GM19468 (cell line): ENCODE measurements around the gene SYNE2.
"Not testable (repeated sequence)": the region's sequence is repeated elsewhere in the genome, so short reads cannot be mapped to it uniquely, and the experiment has no call there.

Experiments
- ATAC-seq: cut with Tn5 transposase; IDR thresholded peaks from one replicate; pipeline ENCODE4 v1.9.1; 2021; ENCODE audit warnings: mild to moderate bottlenecking, moderate library complexity, moderate number of reproducible peaks; ENCODE audit not compliant: unreplicated experiment; ENCODE audit errors: extremely low read depth

Gene SYNE2

DNA sequence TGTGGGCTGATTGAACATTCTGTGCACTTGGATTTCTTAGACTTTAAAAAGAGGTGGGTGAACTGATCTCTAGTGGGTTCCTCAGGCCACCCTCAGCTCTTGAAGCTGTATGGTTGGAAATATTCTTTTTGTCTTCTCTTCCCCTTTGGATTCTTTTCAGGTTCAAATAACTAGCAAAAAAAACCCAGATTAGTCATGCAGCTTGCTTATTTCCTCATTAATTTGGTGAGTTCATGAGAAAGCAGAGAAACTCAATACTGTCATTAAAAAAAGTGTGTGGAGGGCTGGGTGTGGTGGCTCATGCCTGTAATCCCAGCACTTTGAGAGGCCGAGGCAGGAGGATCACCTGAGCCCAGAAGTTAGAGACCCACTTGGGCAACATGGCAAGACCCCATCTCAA, 258.0 kb downstream of the SYNE2 start:
- no peak for ATAC-seq

DNA sequence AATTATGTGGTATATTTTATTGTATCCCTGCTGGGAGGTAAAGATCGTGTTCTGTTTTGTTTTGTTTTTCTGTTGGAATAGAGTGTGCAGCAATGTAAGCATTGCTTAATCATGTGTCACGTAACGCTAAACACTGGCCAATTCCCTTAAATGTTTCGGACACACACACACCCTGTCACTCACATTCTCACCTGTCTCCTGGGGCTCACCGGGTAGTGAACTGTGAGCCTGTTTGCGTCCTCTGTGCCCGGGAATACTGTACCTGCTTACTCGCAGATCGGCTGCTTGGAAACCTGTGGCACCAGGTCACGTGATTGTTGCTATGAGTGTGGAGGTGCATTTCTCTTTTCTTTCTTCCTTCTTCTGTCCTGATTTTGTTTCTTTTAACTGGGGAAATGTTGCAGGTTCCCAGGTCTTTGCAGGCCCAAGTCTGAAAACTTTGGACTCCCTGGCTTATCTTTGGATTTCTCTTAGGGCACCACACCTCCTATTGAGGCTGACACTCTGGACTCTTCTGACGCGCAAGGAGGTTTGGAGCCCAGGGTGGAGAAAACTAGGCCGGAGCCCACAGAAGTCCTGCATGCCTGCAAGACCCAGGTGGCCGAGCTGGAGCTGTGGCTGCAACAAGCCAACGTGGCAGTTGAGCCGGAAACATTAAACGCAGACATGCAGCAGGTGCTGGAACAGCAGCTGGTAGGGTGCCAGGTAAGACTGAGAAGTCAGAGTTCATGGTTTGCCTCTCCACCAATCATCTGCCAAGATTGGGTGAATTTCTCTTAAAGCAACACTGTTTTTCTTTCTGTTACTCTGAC, 260.3 kb downstream of the SYNE2 start:
- no peak for ATAC-seq

DNA sequence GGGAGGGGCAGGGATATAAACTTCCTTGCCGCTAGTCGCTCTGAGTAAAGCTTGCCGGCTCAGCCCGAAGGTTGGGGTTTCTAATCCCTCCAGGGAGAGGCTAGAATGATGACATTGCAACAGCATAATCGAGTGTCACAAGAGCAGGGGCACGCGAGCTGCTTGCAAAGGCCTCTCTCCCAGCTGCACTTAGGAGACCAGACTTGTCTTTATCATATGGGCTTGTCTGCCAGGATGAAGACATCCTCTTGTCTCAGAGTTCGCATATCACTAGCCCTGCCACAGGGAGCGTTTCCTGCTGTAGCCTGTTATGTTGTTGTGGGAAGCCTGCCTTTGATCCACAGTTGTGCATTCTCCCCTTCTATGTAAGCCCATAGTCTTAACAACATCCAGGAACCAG, 261.4 kb downstream of the SYNE2 start:
- no peak for ATAC-seq

DNA sequence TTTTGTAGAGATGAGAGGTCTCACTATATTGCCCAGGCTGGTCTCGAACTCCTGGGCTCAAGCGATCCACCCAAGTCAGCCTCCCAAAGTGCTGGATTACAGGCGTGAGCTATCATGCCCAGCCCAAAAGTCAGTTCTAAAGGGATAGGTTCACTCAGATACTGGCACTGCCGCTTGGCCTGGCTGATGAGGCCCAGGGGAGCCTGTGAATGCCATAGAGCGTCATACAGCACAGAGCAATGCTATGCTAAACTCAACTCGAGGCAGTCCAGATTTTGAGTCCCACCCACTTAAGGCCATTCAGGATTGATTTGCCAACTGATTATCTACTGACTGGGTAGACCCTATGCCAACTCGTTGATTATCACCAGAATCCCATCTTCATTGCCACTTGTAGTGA, 262.0 kb downstream of the SYNE2 start:
- no peak for ATAC-seq

DNA sequence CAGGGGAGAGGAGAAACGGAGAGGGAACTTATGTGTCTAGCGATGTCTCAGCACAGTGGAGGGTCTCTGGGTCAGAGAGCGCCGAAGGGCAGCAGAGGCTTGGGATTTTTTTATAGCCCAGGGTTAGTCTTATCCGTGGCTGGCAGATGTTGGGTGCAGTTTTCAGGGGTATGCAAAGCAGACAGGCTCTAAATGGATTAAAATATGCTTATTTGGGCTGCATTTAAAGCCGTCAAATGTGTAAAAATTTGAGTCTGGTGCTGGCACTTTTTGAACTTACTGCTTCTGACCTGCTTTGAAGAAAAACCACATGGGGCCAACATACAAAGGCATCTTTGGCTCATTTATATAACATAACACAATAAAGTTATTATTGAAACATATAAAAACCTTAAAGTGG, 262.6 kb downstream of the SYNE2 start:
- no peak for ATAC-seq

DNA sequence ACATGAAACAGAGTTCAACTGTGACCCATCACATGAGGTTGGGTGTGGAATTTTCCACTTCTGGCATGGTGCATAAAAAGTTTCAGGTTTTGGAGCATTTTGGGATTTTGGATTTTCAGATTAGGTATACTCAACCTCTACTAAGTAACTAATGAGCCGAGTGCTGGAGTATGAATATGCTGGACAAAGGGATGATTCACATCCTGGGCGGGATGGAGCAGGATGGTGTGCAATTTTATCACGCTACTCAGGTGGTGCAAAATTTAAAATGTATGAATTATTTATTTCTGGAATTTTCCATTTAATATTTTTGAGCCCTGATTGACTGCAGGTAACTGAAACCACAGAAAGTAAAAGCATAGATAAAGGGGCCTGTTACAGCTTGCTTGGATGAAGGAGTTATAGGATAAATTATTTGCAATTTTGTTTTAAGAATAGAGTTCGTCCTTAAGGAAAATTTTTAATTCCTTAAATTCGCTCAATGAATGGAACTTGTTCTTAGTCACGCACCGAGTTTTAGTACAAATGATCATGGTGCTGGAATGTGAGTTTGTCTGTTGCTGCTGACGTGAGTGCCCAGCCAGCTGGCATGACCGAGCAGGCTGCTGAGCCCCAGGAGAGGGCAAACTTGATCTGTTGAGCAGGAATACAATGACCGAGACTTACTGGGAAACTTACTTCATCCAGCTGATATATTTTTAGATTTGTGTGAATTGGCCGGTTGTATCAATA, 265.0 kb downstream of the SYNE2 start:
- no peak for ATAC-seq

DNA sequence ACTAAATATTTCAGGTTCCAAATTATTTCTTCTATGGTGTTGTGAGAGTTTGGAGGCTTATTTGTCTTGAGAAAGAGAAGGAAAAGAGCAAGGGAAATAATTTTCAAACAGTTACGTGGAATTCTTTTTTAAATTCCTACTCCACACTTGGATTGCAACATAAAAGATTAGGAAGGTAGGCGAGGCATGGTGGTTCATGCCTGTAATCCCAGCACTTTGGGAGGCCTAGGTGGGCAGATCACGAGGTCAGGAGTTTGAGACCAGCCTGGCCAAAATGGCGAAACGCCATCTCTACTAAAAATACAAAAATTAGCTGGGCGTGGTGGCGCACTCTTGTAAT, 265.6 kb downstream of the SYNE2 start:
- not testable (repeated sequence) for ATAC-seq

DNA sequence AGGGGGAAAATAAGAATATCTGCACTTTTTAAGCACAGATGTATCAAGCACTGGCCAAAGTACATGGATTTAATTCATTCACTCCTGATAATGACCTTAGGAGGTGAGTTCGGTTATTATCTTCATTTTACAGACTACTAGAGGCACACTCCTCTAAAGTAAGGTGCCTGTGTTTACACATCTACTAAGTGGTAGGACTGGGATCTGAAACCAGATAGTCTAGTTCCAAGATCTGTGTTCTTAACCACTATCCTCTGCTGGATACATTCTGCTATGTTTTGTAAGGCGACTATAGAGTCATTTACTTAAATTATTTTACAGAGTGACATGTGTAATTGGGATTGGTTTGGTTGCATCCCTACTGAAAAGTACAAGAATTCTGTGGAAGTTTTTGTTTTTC, 266.1 kb downstream of the SYNE2 start:
- no peak for ATAC-seq

DNA sequence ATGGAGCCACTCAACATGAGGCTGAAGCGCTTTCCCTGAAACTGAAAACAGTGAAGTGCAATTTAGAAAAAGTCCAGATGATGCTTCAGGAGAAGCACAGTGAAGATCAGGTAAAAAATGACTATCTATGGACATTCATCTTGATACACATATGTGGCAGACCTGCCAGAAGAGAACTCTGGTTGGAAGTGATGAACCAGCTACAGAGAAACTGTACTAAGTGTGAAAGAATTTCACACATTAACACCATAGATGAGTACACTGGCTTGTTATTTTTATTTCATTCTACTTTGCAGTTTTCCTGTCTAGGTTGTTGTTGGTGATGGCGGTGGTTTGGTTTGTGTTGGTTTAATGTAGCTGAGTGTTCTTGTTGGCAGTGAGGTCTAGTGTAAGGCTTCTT, 266.7 kb downstream of the SYNE2 start:
- ATAC-seq: no peak

DNA sequence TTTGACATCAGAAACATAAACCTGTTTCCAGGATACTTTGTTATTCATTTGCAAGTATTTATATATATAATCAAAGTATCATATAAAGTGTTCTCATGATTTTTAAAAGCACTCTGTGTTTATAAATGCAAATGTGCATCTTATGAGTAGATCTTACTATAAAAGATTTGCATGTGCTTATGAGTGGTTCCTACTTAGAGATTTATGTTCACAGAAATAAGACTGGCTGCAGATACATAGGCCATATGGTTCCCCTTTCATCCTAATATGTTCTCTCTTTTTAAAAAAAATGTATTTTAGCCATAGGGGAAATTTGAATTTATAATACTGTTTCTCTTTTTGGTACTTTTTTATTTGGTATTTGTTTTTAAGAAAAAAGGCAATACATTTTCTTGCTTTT, 267.2 kb downstream of the SYNE2 start:
- ATAC-seq: no peak

DNA sequence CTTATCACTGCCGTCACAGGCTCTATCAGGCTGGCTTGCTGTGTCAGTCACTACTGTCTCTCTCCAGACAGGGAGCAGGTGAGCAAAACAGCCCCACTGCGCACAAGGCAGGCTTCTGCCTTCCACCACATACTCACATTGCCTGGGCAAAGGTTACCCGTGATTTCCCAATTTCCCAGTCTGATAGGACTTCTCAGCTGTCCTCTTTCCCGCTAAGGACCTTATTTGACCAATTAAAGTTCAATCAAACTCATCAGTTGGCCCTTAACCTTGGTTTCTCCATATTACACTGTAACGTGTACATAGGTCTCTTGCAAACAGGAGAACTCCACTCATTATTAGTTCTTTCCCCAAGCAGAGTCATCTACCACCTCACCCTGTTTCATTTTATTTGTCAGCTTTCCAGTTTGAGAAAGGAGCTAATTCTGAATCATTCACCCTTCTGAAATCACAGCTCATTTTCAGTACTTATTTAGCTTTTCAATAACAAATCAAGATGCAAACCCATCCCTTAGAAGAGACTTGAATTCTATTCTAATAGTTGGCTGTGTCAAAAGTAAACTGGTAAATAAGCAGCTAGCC, 270.5 kb downstream of the SYNE2 start:
- no peak for ATAC-seq

DNA sequence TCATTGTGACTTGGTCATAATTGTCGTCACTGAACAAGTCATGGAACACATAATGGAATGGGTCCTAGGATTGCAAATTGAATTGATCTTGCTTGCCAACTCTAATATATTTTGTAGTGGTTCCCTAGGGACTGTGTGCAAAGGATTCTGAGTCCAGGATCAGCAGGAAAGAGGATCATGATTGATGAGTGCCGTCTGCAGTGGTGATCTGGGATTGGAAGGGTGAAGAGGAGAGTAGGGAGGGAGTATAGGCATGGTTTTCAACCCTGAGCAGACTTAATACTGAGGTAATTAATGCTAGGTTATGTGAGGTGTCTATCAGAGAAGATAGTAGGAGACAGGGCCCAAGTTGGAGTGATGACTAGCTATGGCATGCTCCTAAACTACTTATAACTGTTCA, 272.5 kb downstream of the SYNE2 start:
- no peak for ATAC-seq

DNA sequence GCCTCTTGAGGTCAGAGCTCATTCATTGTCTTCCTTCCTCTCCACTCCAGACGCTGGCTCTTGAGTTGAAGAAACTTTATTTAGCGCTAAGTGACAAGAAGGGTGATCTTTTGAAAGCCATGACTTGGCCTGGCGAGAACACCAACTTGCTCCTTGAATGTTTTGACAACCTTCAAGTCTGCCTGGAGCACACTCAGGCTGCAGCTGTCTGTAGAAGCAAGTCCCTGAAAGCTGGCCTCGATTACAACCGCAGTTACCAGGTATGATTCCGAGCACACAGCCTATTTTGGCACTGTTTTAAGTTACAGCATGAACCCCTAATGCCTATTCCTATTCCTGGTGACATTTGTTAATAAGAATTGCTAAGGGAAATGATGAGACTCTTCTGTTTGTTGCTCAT, 273.7 kb downstream of the SYNE2 start:
- ATAC-seq: no peak

DNA sequence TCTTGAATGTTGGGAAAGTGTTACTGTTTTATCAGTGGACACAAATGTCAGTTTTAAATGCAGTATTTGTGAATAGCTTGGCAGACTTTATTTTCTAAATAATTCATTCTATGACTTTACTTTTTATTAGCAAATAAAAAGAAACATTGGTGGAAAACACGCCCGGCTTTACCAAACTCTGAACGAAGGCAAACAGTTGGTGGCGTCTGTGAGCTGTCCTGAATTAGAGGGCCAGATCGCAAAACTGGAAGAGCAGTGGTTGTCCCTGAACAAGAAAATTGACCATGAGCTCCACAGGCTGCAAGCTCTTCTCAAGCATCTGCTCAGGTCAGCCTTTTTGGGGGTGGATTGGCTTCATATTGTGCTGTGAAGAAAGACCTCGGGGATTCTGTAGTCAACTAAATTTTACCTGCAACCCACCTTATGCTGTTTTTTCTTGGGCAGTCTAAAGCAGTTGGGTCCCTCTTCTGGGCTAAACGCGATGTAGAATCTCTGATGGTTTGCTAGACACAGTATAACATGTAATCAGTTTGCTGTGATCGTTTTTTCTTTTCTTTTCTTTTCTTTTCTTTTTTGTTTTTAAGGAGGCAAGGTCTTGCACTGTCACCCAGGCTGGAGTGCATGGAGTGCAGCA, 285.0 kb downstream of the SYNE2 start:
- no peak for ATAC-seq

DNA sequence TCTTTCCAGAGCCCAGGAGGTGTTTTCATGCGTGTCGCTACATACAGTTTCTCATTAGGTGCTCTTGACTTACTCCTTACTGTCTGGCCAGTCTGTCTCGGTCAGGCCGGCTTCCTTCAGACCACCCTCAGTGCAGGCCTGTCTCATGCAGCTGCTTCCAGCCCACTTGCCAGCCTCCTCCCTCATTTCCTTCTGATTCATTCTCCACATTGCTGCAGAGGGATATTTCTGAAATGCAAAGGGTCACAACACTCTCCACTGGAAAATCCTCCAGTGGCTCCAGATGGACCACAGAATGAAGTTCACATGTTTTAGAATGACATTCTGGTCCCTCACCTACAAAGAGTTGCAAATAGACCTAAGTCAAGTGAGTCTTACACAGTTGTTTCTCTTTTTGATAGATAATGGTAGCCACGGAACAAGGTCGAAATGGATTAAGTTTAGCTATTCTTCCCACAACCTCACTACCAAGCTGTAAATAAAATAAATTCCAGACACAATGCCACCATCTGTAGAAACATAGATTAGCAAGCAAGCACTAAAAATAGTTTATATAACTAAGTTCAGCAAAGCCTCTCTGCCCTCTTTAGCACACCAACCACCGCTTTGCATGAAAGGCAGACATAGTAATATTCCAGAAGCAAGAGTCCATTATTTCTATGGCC, 294.5 kb downstream of the SYNE2 start:
- ATAC-seq: no peak

DNA sequence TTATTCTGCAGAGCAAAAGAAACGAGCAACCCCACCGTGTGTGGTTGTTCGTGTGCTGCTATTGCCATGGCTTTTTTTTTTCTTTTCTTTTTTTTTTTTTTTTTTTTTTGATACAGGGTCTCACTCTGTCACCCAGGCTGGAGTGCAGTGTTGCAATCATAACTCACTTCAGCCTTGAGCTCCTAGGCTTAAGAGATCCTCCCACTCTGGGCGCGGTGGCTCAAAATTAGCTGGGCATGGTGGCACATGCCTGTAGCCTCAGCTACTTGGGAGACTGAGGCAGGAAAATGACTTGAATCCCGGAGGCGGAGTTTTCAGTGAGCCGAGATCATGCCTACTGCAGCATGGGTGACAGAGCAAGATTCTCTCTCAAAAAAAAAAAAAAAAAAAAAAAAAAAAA, 297.1 kb downstream of the SYNE2 start:
- no peak for ATAC-seq

DNA sequence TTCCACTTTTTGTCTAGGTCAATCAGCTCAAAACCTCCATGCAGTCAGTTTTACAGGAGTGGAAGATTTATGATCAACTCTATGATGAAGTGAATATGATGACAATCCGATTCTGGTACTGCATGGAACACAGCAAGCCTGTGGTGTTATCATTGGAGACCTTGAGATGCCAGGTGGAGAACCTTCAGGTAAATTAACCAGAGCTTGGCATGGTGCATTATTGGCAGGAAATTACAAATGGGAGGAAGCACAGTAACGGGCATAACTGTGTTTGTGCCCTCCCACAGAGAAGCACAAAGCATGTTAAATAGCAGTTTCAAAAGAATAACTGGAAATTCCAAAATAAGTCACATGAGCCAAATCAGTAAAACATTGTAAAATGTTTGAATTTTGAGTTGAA, 305.8 kb downstream of the SYNE2 start:
- no peak for ATAC-seq

DNA sequence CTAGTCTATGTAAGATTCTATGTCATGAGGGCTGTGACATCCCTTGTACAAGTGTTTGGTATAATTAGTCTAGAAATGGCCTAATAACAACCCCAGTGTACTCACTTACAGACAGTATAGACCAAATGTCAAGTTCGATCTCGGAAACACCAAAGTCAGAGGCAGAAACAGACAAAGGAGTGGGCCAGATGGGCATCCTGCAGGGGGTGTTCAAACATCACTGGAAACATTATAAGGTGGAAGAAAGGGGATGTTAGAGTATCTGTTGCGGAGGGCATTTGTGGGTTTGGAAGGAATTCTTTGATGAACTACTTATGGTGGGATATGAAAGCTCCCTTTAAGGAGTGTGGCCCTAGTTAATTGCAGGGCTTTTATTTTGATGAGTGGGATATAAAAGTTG, 306.8 kb downstream of the SYNE2 start:
- ATAC-seq: no peak

DNA sequence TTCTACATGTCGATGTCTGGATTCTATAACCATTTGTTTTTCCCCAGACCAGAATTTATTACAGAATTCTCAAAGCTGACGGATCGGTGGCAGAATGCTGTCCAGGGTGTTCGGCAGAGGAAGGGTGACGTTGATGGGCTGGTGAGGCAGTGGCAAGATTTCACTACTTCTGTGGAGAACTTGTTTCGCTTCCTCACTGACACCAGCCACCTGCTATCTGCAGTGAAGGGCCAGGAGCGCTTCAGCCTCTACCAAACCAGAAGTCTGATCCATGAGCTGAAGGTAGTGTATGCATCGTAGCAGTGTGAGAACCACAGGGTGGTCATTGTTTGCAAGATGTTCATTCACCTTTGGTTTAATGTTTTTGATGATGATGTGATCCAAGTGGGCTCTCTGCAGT, 317.4 kb downstream of the SYNE2 start:
- ATAC-seq: no peak

DNA sequence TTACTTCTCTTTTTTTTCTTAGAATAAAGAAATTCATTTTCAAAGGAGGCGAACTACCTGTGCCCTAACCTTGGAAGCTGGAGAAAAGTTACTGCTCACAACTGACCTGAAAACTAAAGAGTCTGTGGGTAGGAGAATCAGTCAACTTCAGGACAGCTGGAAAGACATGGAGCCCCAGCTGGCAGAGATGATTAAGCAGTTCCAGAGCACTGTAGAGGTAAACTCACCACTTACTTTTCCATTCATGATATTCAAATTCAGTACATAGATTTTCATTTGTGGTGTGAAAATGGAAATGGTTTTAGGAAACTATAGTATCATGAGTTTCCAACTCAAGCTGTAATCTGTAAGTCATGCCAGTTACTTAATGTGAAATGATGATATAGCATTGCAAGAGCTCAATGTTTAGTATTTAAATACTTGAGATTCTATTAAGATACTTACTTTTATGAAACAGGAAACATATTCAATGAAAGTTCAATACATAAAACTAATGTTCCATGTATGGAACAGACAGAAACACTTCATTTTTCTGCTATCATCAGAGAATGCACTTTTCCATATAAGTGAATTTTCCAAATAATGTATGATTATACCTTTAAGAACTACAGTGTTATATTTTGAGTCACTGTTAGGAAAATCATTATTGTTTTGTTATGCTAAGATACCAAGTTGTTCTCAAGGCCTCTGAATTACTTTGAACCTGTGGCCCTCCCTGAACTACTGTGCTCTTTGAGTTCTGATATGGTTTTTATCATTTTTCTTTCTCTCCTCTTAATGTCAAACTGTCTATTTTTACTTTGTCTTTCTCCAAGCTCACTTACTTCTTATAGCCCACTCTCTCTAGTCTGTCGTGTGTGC, 322.3 kb downstream of the SYNE2 start:
- no peak for ATAC-seq
